SK-N-SH treated with all-trans-retinoic acid at 6 μM for 48 hours (cell line): Measurements from ENCODE around the gene C1QTNF2.

Source experiments
- ARNTL ChIP-seq: fragments of 450-650 bp; formaldehyde crosslinking; IDR thresholded peaks from 2 replicates; pipeline ENCODE4 v1.5.0; 2020; ENCODE audit warnings: low read depth, mild to moderate bottlenecking, moderate library complexity, borderline replicate concordance
- OSR1 ChIP-seq: fragments of 250-450 bp; sonication (Bioruptor Pico); IDR thresholded peaks from 2 replicates; pipeline ENCODE4 v1.8.0; 2022; ENCODE audit warnings: moderate library complexity, mild to moderate bottlenecking, inconsistent platforms
- PATZ1 ChIP-seq: fragments of 250-450 bp; sonication (Bioruptor Pico); IDR thresholded peaks from 2 replicates; pipeline ENCODE4 v1.8.0; 2020; ENCODE audit warnings: mild to moderate bottlenecking, moderate library complexity, borderline replicate concordance
- RARB ChIP-seq: fragments of 250-450 bp; sonication (Bioruptor Pico); IDR thresholded peaks from 2 replicates; pipeline ENCODE4 v1.8.0; 2021; ENCODE audit warnings: mild to moderate bottlenecking, moderate library complexity
- SNAI2 ChIP-seq: fragments of 250-450 bp; sonication (Bioruptor Pico); IDR thresholded peaks from 2 replicates; pipeline ENCODE4 v1.5.0; 2020; ENCODE audit warnings: mild to moderate bottlenecking, moderate library complexity
- ZFP3 ChIP-seq: fragments of 250-450 bp; sonication (Bioruptor Pico); IDR thresholded peaks from 2 replicates; pipeline ENCODE4 v1.5.0; 2020; ENCODE audit warnings: mild to moderate bottlenecking, moderate library complexity
- ZFP30 ChIP-seq: fragments of 450-650 bp; formaldehyde crosslinking; IDR thresholded peaks from 2 replicates; pipeline ENCODE4 v1.5.0; 2022; ENCODE audit warnings: mild to moderate bottlenecking, moderate library complexity
- ZNF8 ChIP-seq: fragments of 450-650 bp; formaldehyde crosslinking; IDR thresholded peaks from 2 replicates; pipeline ENCODE4 v1.5.0; 2020; ENCODE audit warnings: mild to moderate bottlenecking, moderate library complexity

DNA sequence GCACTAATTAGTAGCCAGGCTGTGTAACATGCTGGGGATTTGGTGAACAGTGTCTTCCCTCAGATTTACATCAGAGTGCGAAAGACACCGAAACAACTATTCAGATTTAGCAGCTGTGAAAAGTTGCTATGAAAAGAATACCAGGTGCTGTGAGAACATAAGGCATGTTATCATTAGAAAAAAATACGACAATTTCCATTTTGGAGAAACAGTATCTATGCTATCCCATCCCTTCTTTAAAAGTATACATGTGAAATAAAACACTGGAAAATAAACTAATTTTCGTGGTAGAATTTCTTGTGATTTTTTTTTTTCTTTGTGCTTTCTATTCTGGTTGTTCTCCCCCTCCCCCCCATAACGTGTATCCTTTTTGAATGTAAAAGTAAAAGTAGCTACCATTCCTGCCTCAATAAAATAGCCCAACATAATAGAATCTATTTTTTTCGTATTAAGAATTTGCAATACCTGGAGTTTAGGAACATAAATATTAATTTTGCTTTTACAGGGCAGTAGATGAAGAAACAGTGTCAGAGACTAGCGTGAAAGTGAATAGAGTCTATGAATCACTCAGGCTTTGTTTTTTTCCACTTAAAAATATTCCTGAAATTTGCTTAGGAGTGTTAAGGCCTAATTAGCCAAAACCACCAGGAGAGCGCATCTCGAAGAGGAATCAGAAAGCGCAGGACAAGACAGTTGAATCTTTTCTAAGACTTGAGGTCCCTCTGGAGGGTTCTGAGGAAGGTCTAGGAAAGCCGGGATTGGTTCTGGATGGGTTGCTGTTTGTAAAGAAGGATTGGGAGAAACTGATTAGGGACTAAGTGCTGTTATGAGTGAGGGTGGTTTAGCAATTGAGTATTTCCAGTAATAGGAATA, 49.3 kb upstream of the C1QTNF2 start:
- TF ChIP-seq PATZ1 (CRISPR knock-in tag) (no peak), RARB (no peak), ZNF8 (no peak), ZFP3 (CRISPR knock-in tag) (no peak), SNAI2 (CRISPR knock-in tag) (no peak), ARNTL (CRISPR knock-in tag) (no peak), ZFP30 (no peak), OSR1 (CRISPR knock-in tag) (no peak)
